B cell (primary cell): ENCODE measurements around the gene PAK6. TPM values are rescaled to one million over a fixed set of nuclear protein-coding genes. Genes with fewer than 3 reads are reported as not detected.

Experiments used
- ATAC-seq: fragments of 200-7000 bp; cut with Tn5 transposase; one replicate; pipeline ENCODE4 v1.10.0; 2021; ENCODE audit warnings: low read depth, mild to moderate bottlenecking, moderate number of reproducible peaks, moderate library complexity
- CTCF ChIA-PET: fragments of 350-600 bp; sonication (Branson Sonifier 250); formaldehyde crosslinking; loops from one replicate; lab custom pipeline; 2021; ENCODE audit warnings: antibody characterized with exemption, inconsistent platforms; lab: Charles Lee
- POLR2A ChIA-PET: fragments of 350-600 bp; sonication (Branson Sonifier 250); formaldehyde crosslinking; loops from one replicate; lab custom pipeline; 2021; ENCODE audit warnings: antibody characterized with exemption; lab: Charles Lee
- DNase-seq: peaks from one replicate; pipeline ENCODE4 v3.0.0; 2013
- H2AFZ ChIP-seq: 2 replicates; pipeline ENCODE4 v1.6.1; 2012; ENCODE audit warnings: mild to moderate bottlenecking, low read depth, low read length; ENCODE audit not compliant: insufficient read depth, poor library complexity, severe bottlenecking
- H3K27ac ChIP-seq, 2 donors: 1 replicate in 1 of 2; 2 replicates in 1 of 2; pipeline ENCODE4 v1.5.1; 2012 to 2013; ENCODE audit warnings: low read length in 2 of 2, mild to moderate bottlenecking in 2 of 2, moderate library complexity in 1 of 2
- H3K27me3 ChIP-seq, 4 experiments: fragments of 200-600 bp in 1 of 4; sonication (generic) in 1 of 4; replicated peaks in 1 of 4; 1 replicate in 2 of 4; 2 replicates in 2 of 4; pipeline versions ENCODE4 v1.6.1 to v1.7.0; 2013 to 2016; ENCODE audit warnings: low read length in 3 of 4, mild to moderate bottlenecking in 2 of 4, mixed read lengths in 1 of 4, moderate library complexity in 1 of 4; ENCODE audit not compliant: insufficient read depth in 4 of 4, control insufficient read depth in 3 of 4; ENCODE audit errors: control extremely low read depth in 1 of 4
- H3K36me3 ChIP-seq, 2 experiments: replicated peaks in 1 of 2; 1 replicate in 1 of 2; 2 replicates in 1 of 2; pipeline versions ENCODE4 v1.6.1 to v1.7.1; 2013; ENCODE audit warnings: low read length in 1 of 2; ENCODE audit not compliant: insufficient read depth in 2 of 2, control insufficient read depth in 1 of 2; ENCODE audit errors: control extremely low read depth in 1 of 2, extremely low read depth in 1 of 2
- H3K4me1 ChIP-seq, 2 donors: fragments of 200-600 bp in 1 of 2; sonication (generic) in 1 of 2; 1 replicate in 1 of 2; 2 replicates in 1 of 2; pipeline versions ENCODE4 v1.5.1 to v1.6.1; 2013 to 2017; ENCODE audit warnings: low read length in 2 of 2; ENCODE audit not compliant: control insufficient read depth in 2 of 2, insufficient read depth in 2 of 2
- H3K4me2 ChIP-seq: replicated peaks from 2 replicates; pipeline ENCODE3; 2012; ENCODE audit warnings: mild to moderate bottlenecking, low read depth, low read length; ENCODE audit not compliant: poor library complexity, severe bottlenecking
- H3K4me3 ChIP-seq, 5 experiments: fragments of 200-600 bp in 1 of 5; sonication (generic) in 1 of 5; 1 replicate in 3 of 5; 2 replicates in 2 of 5; pipeline versions ENCODE4 v1.5.1 to v1.7.0; 2011 to 2016; ENCODE audit warnings: low read length in 4 of 5, mild to moderate bottlenecking in 4 of 5, low read depth in 2 of 5, control low read depth in 1 of 5, moderate library complexity in 1 of 5; ENCODE audit not compliant: insufficient read depth in 1 of 5; ENCODE audit errors: control extremely low read depth in 1 of 5, extremely low read depth in 1 of 5
- H3K79me2 ChIP-seq: fragments of 200-600 bp; sonication (generic); one replicate; pipeline ENCODE4 v1.6.0; 2016; ENCODE audit warnings: low read length; ENCODE audit not compliant: control insufficient read depth, insufficient read depth
- H3K9ac ChIP-seq: fragments of 200-600 bp; sonication (generic); 2 replicates; pipeline ENCODE4 v1.6.1; 2017; ENCODE audit warnings: mild to moderate bottlenecking, low read length, moderate library complexity
- H3K9me3 ChIP-seq, 3 donors: one replicate each; pipeline versions ENCODE4 v1.6.1 to v1.7.1; 2013; ENCODE audit warnings: low read length in 2 of 3; ENCODE audit not compliant: control insufficient read depth in 2 of 3, insufficient read depth in 1 of 3; ENCODE audit errors: control extremely low read depth in 1 of 3
- H4K20me1 ChIP-seq: 2 replicates; pipeline ENCODE4 v1.6.0; 2012; ENCODE audit warnings: mild to moderate bottlenecking, low read length; ENCODE audit not compliant: insufficient read depth, control insufficient read depth, poor library complexity, severe bottlenecking
- H3K27ac Mint-ChIP-seq: one replicate; pipeline ENCODE4 v1.8.0; 2021; ENCODE audit warnings: mixed read lengths
- H3K27me3 Mint-ChIP-seq: one replicate; pipeline ENCODE4 v1.8.0; 2021; ENCODE audit warnings: mixed read lengths
- H3K4me1 Mint-ChIP-seq: one replicate; pipeline ENCODE4 v1.8.0; 2021; ENCODE audit warnings: mixed read lengths
- H3K4me3 Mint-ChIP-seq: one replicate; pipeline ENCODE4 v1.8.0; 2021; ENCODE audit warnings: mixed read lengths
- H3K9me3 Mint-ChIP-seq: one replicate; pipeline ENCODE4 v1.8.0; 2022; ENCODE audit warnings: mixed read lengths; ENCODE audit not compliant: insufficient read depth
- CTCF ChIP-seq: fragments of 200-600 bp; IDR thresholded peaks from one replicate; pipeline ENCODE4 v1.8.0; 2022; ENCODE audit warnings: antibody characterized with exemption, mild to moderate bottlenecking
- EZH2 ChIP-seq: IDR thresholded peaks from 2 replicates; pipeline ENCODE4 v1.6.1; 2012; ENCODE audit warnings: borderline replicate concordance, low read depth, mild to moderate bottlenecking, moderate library complexity, low read length; ENCODE audit not compliant: insufficient read depth, poor library complexity, severe bottlenecking
- WGBS: methylation state at CpG from one replicate; pipeline ENCODE4 v1.1.5; 2013; ENCODE audit warnings: missing lambda C conversion rate; ENCODE audit not compliant: insufficient coverage; 5-methylcytosine and 5-hydroxymethylcytosine counted together
- intact Hi-C: fragments of 100-400 bp; cut with micrococcal nuclease; formaldehyde crosslinking; loops from one replicate; pipeline ENCODE4 v1.10.0; 2022
- polyA plus RNA-seq: library from polyadenylated mRNA; depleted of rRNA; stranded (reverse); fragments of >200 nt; gene quantifications from 2 replicates; pipeline ENCODE4 v1.2.3, GENCODE V29; 2012
- total RNA-seq, 2 donors: library from RNA; stranded (reverse); fragments of 120-200 nt in 1 of 2; gene quantifications; 1 replicate in 1 of 2; 2 replicates in 1 of 2; pipeline versions ENCODE4 v1.2.3 to v1.2.4, GENCODE V29; 2013 to 2022

Gene PAK6
- total and polyA plus RNA-seq, 2 donors (not counting 1 experiment from before 2014, with no cell fraction given), result 0.45 to 1.2 TPM

GRCh38 chr15:40242601-40243000 lies 3.7 kb downstream of the PAK6 start:
- Mint-ChIP-seq H3K9me3 (no peaks in the 10 kb centered on the region), H3K27ac (no peak overlapping the region), H3K4me3 (no peak overlapping the region), H3K27me3 (peaks cover 9% of the 10 kb centered on the region), H3K4me1 (peaks cover 19% of the 10 kb centered on the region)
- Histone ChIP-seq H4K20me1 (no peaks in the 10 kb centered on the region), H3K27me3 (peaks cover 0 to 18% (median 6%) of the 10 kb centered on the region in 4 experiments), H3K36me3 (no peaks in the 10 kb centered on the region), H3K9me3 (peaks cover 0 to 4% (median 0%) of the 10 kb centered on the region in 3 donors), H3K4me3 (no peak overlapping the region), H3K79me2 (no peaks in the 10 kb centered on the region), H3K4me1 (peaks cover 16% of the 10 kb centered on the region in 2 donors), H3K27ac (no peak overlapping the region), H3K4me2 (no peak overlapping the region), H2AFZ (no peak overlapping the region), H3K9ac (no peak overlapping the region)
- WGBS, result 100% methylated on average over 4 of the region's 5 CpGs
- ATAC-seq (no peak), DNase-seq (no peak)
- ChIA-PET CTCF (interaction anchor here (0.9 kb wide), 1 partner anchor 36 kb away, joined by 3 read pairs; no protein-coding TSS in a partner anchor), POLR2A (no interaction called here)
- no peak for TF ChIP-seq CTCF
- TF ChIP-seq EZH2, result no peak
- intact Hi-C loops, result no loop called here

DNA sequence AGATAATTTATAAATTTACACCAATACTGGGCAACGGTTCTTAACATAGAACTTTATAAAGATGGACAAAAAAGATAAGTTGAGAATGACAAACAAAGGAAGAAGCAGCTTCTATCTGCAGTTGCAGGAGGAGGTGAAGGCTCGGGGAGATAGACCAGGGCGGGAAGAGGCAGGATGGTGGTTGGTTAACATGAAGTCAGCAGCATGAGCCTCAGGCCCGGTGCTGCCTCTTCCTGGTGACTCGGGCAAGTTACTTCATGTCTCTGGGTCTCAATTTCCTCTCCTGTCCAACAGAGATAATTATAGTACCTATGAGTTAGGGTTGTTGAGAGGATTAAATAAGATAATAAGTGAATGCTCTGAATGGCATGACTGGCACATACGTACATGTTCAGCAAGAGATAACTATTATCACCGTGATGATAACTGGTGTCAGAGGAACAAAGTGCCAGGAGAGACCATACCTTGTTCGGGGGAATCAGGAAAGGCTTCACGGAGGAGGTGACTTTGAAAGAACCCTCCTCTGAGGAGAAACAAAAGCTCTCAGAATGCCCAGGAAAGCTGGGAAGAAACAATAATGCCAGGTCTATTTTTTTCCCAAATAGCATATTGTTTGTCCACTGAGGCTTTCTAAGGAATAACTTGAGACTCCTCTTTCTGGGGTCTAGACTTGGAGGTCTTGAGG lies 4.4 kb downstream of the PAK6 start:
- no peaks in the 10 kb centered on the region for H3K36me3 ChIP-seq
- ATAC-seq, result no peak

More for the DNA sequence above, 4.4 kb downstream of the PAK6 start:
- intact Hi-C loops, result no loop called here
- TF ChIP-seq EZH2 (no peak), CTCF (no peak)
- Histone ChIP-seq H3K9me3 (peaks cover 0 to 4% (median 0%) of the 10 kb centered on the region in 3 donors), H3K9ac (no peak overlapping the region), H3K79me2 (no peaks in the 10 kb centered on the region), H2AFZ (no peak overlapping the region), H4K20me1 (no peaks in the 10 kb centered on the region), H3K27ac (no peak overlapping the region), H3K4me2 (no peak overlapping the region), H3K4me3 (no peak overlapping the region), H3K4me1 (peaks cover 14 to 15% of the 10 kb centered on the region in 2 donors), H3K27me3 (peaks cover 0 to 18% (median 6%) of the 10 kb centered on the region in 4 experiments)
- WGBS, result 95% methylated on average over 3 of the region's 9 CpGs
- ChIA-PET POLR2A (no interaction called here), CTCF (interaction anchor here (0.9 kb wide), 1 partner anchor 35 kb away, joined by 3 read pairs; no protein-coding TSS in a partner anchor)
- DNase-seq, result no peak
- no peak overlapping the region for H3K27ac Mint-ChIP-seq
- H3K4me3 Mint-ChIP-seq, result no peak overlapping the region
- H3K4me1 Mint-ChIP-seq, result peaks cover 13% of the 10 kb centered on the region
- H3K9me3 Mint-ChIP-seq, result no peaks in the 10 kb centered on the region
- H3K27me3 Mint-ChIP-seq, result peaks cover 6% of the 10 kb centered on the region
